ENCODE data around the gene SEMA4G. TPM values are rescaled to one million over a fixed set of nuclear protein-coding genes. Genes with fewer than 3 reads are reported as not detected.

Gene SEMA4G
- total and polyA plus RNA-seq, 2 of the 13 experiments (the other 11 are each of a cell fraction or from before 2014, with no cell fraction given): 46.2 to 207 TPM

- no peak; the same call in 1 of the 2 replicates for TF ChIP-seq ZNF792 (CRISPR knock-in tag; IDR thresholded peaks at IDR 0.05)
- TF ChIP-seq XBP1 (CRISPR knock-in tag; IDR thresholded peaks at IDR 0.05): no peak
- no peak for TF ChIP-seq PTBP1 (IDR thresholded peaks at IDR 0.05; ENCODE audit: low read depth, low read length, poor library complexity, severe bottlenecking)
- TF ChIP-seq ZNF136 (CRISPR knock-in tag; IDR thresholded peaks at IDR 0.05; ENCODE audit: low read depth): no peak
- TF ChIP-seq SIX4 (CRISPR knock-in tag; IDR thresholded peaks at IDR 0.05): no peak
- no peak for TF ChIP-seq RAD21 (CRISPR knock-in tag; IDR thresholded peaks at IDR 0.05)
- 0 out of 2 replicates have a peak, but pooled peaks have one; percentile 13 for TF ChIP-seq ZFYVE20 (CRISPR knock-in tag; IDR thresholded peaks at IDR 0.05; ENCODE audit: borderline replicate concordance, low read depth)
- peak; percentile 53 for TF ChIP-seq HNF4G (IDR thresholded peaks at IDR 0.05; ENCODE audit: borderline replicate concordance, low read depth, low read length)
- peak; percentile 67; the same call in 1 of the 2 replicates for TF ChIP-seq HNF4G (CRISPR knock-in tag; IDR thresholded peaks at IDR 0.05; ENCODE audit: borderline replicate concordance, low read depth)
- TF ChIP-seq TERF1 (CRISPR knock-in tag; IDR thresholded peaks at IDR 0.05): no peak
- no peak for TF ChIP-seq KLF12 (CRISPR knock-in tag; IDR thresholded peaks at IDR 0.05; ENCODE audit: borderline replicate concordance)
- no peak for TF ChIP-seq BRCA1 (CRISPR knock-in tag; IDR thresholded peaks at IDR 0.05)
- no peak for TF ChIP-seq FOSL1 (CRISPR knock-in tag; IDR thresholded peaks at IDR 0.05; ENCODE audit: borderline replicate concordance)
- TF ChIP-seq NFE2L1 (CRISPR knock-in tag; IDR thresholded peaks at IDR 0.05; ENCODE audit: borderline replicate concordance): no peak
- TF ChIP-seq ZNF672 (CRISPR knock-in tag; IDR thresholded peaks at IDR 0.05): no peak
- TF ChIP-seq GZF1 (CRISPR knock-in tag; IDR thresholded peaks at IDR 0.05): no peak
- TF ChIP-seq ZMYM3 (CRISPR knock-in tag; IDR thresholded peaks at IDR 0.05): 0 out of 2 replicates have a peak, but pooled peaks have one; percentile 4
- TF ChIP-seq POGK (CRISPR knock-in tag; conservative IDR thresholded peaks at IDR 0.05): no peak
- no peak for TF ChIP-seq ZNF766 (CRISPR knock-in tag; IDR thresholded peaks at IDR 0.05; ENCODE audit: borderline replicate concordance)
- no peak for TF ChIP-seq CEBPG (CRISPR knock-in tag; IDR thresholded peaks at IDR 0.05)
- peak; percentile 87 for TF ChIP-seq POLR2AphosphoS5 (IDR thresholded peaks at IDR 0.05; ENCODE audit: low read depth, low read length)
- no peak for TF ChIP-seq GRHL1 (CRISPR knock-in tag; conservative IDR thresholded peaks at IDR 0.05)
- no peak for TF ChIP-seq ZNF234 (CRISPR knock-in tag; conservative IDR thresholded peaks at IDR 0.05)
- no peak for TF ChIP-seq NFE2L2 (IDR thresholded peaks at IDR 0.05; ENCODE audit: low read length)
- peak; percentile 23; the same call in 1 of the 2 replicates for TF ChIP-seq POGZ (CRISPR knock-in tag; IDR thresholded peaks at IDR 0.05)
- no peak for TF ChIP-seq KLF11 (CRISPR knock-in tag; IDR thresholded peaks at IDR 0.05)
- TF ChIP-seq SP2 (CRISPR knock-in tag; IDR thresholded peaks at IDR 0.05): no peak
Measured at GRCh38 chr10:100970076-100970913, 991 bp downstream of the SEMA4G start (continued).
